Muscle layer of duodenum (tissue), 2 donors: Measurements from ENCODE around the gene CIITA.

Experiments used
- H3K27ac ChIP-seq: one replicate; pipeline ENCODE4 v1.7.0; 2013; ENCODE audit warnings: mild to moderate bottlenecking, low read length
- H3K27me3 ChIP-seq: one replicate; pipeline ENCODE4 v1.7.0; 2013; ENCODE audit warnings: low read depth, mild to moderate bottlenecking, control low read depth, low read length
- H3K36me3 ChIP-seq, 2 donors: one replicate each; pipeline ENCODE4 v1.7.0; 2013; ENCODE audit warnings: low read length in 2 of 2, control low read depth in 1 of 2, mild to moderate bottlenecking in 1 of 2; ENCODE audit not compliant: insufficient read depth in 2 of 2, control insufficient read depth in 1 of 2
- H3K4me1 ChIP-seq, 2 donors: one replicate each; pipeline ENCODE4 v1.7.0; 2013; ENCODE audit warnings: low read length in 2 of 2, mild to moderate bottlenecking in 2 of 2, control low read depth in 1 of 2, moderate library complexity in 1 of 2; ENCODE audit not compliant: insufficient read depth in 2 of 2, control insufficient read depth in 1 of 2
- H3K4me3 ChIP-seq, 2 donors: one replicate each; pipeline ENCODE4 v1.7.0; 2013; ENCODE audit warnings: low read length in 2 of 2, low read depth in 1 of 2, mild to moderate bottlenecking in 1 of 2
- H3K9me3 ChIP-seq, 2 donors: one replicate each; pipeline ENCODE4 v1.7.0; 2013; ENCODE audit warnings: low read length in 2 of 2, control low read depth in 1 of 2, mild to moderate bottlenecking in 1 of 2; ENCODE audit not compliant: control insufficient read depth in 1 of 2
- donor health status: healthy.

Gene CIITA

DNA sequence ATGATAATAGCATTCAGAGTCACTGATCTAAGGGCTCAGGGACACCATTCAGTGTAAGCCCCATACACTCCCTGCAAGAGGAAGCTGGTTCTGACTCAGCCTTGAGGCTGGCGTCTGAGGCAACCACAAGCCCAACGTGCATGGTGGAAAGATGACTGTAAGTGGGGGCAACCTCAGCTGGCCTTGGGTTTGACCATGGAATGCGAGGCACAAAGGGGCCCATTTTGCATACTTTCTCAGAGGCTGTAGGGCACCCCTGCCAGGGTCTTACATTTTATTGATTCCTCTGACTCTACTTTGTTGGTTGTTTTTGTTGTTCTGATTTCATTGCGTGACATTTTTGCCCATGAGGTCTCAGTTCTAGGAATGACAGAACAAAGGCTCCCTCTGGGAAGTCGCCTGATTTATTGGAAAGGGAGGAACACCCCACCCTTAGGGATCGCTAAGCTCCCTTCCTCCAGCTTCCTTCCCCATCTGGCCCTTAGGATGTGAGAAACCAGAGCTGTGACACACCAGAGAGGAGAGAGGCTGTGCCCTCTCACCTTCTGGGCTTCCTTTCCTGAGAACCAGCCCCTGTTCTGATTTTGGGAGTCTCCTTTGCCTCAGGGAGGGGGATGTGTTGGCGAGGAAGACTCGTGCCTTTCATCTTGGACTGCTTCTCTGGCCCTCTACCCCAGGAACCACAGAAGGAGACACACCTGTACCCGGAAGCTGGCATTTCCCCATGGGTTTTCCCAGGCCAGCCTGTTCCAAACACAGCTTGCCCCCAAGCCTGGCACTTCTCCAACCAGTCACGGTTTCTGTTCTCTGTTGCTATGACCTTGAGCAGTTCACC lies 5.6 kb upstream of the CIITA start:
- peak overlapping the region in 1 of 2 donors; percentile 17 for H3K4me3 ChIP-seq
- H3K27ac ChIP-seq = peak overlapping the region; percentile 17
- no peaks in the 10 kb centered on the region for H3K27me3 ChIP-seq
- H3K36me3 ChIP-seq = no peaks in the 10 kb centered on the region
- peaks cover 5 to 6% of the 10 kb centered on the region in 2 donors for H3K4me1 ChIP-seq
- H3K9me3 ChIP-seq = no peaks in the 10 kb centered on the region

DNA sequence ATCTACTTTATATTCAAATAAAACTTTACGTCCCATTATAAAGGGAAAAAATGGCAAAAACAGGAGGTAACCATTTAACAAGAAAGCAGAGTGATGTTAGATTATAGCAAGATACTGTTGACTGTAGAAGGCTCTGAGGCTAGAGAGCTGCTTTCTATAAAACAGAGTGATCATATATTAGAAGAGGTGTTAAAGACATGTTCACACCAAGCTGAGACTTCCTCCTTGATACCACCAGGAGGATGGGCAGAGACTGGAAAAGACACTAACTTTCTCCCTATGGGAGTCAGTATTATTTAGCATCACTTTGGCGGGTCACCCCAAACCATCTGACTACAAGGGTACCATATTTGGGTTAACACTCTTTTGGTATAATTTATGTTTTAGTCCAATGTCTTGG lies 687 bp upstream of the CIITA start:
- no peaks in the 10 kb centered on the region for H3K36me3 ChIP-seq
- H3K27ac ChIP-seq = no peak overlapping the region
- H3K4me1 ChIP-seq = peaks cover 5 to 6% of the 10 kb centered on the region in 2 donors
- H3K27me3 ChIP-seq = peaks cover 6% of the 10 kb centered on the region
- no peaks in the 10 kb centered on the region for H3K9me3 ChIP-seq
- no peak overlapping the region for H3K4me3 ChIP-seq

- peaks cover 6% of the 10 kb centered on the region for H3K27me3 ChIP-seq
- peak overlapping the region; percentile 73 for H3K27ac ChIP-seq
- peak overlapping the region; percentile 72 to 86 for H3K4me3 ChIP-seq
Measured at GRCh38 chr16:10877472-10877946, 507 bp downstream of the CIITA start.

DNA sequence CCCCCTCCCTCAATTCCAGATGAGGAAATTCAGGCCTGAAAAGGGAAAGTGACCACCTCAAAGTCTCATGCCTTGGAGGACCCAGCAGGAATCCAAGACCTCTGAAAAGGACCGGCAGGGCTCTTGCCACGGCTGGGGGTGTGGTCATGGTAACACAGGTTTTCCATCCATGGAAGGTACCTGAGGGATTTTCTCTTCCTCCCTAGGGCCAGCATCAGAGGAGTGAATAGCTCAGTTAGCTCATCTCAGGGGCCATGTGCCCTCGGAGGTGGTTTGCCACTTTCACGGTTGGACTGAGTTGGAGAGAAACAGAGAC lies 1.3 kb downstream of the CIITA start:
- Histone ChIP-seq H3K27ac (peak overlapping the region; percentile 67), H3K9me3 (no peaks in the 10 kb centered on the region), H3K36me3 (no peaks in the 10 kb centered on the region), H3K4me1 (peaks cover 0 to 6% of the 10 kb centered on the region in 2 donors), H3K4me3 (peak overlapping the region; percentile 72 to 86), H3K27me3 (peaks cover 6% of the 10 kb centered on the region)

More at GRCh38 chr16:10877472-10877946, 507 bp downstream of the CIITA start:
- Histone ChIP-seq H3K36me3 (no peaks in the 10 kb centered on the region), H3K4me1 (peaks cover 0 to 6% of the 10 kb centered on the region in 2 donors), H3K9me3 (no peaks in the 10 kb centered on the region)

- Histone ChIP-seq H3K27me3 (peaks cover 6% of the 10 kb centered on the region), H3K4me1 (peaks cover 0 to 6% of the 10 kb centered on the region in 2 donors), H3K4me3 (peak overlapping the region; percentile 72 to 86), H3K27ac (peak overlapping the region; percentile 67), H3K36me3 (no peaks in the 10 kb centered on the region), H3K9me3 (no peaks in the 10 kb centered on the region)
Measured at GRCh38 chr16:10878644-10879501, 1.9 kb downstream of the CIITA start.

DNA sequence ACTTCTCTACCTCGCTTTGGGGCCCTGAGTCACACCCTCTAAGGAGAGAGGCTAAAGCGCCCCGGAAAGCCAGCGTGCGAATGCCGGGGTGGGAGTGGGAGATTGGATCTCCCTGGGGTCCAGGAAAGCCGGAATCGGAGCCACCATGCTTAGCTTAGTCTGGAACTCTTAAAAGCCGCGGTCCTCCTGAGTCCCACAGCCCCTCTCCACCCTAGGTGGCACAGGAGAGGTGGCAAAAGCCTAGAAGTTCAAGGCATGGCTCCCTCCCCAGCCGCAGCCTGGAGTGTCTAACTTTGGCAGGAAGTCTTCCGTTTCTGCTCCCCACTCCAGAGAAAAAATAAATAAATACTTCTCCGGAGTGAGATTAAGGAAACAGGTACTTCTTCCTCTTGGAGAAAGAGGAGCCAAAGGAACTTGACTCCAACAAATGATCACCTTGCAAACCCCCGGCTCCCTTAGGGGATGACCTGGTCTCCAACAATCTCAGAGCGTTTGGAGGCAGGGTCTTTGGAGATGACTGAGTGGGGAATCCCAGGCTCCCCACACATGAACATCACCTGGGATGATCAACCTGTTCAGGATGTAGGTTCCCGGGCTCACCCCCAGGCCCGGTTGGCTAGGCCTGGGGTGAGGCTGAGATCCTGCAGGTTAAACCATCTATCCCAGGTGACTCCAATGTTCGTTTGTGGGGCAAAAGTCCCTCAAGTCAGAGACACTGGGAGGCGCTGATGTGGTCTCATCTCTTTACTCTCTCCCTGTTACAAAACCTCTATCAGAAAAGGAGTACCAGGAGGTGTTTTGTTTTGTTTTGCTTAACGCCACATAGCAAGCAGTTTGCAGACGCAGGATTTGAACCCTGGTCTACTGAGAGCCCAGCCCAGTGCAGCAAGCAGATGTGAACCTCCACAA lies 2.9 kb downstream of the CIITA start:
- Histone ChIP-seq H3K9me3 (no peaks in the 10 kb centered on the region), H3K27me3 (peaks cover 6% of the 10 kb centered on the region), H3K27ac (peak overlapping the region; percentile 67), H3K36me3 (no peaks in the 10 kb centered on the region), H3K4me3 (peak overlapping the region; percentile 72 to 86), H3K4me1 (peaks cover 0 to 6% of the 10 kb centered on the region in 2 donors)

DNA sequence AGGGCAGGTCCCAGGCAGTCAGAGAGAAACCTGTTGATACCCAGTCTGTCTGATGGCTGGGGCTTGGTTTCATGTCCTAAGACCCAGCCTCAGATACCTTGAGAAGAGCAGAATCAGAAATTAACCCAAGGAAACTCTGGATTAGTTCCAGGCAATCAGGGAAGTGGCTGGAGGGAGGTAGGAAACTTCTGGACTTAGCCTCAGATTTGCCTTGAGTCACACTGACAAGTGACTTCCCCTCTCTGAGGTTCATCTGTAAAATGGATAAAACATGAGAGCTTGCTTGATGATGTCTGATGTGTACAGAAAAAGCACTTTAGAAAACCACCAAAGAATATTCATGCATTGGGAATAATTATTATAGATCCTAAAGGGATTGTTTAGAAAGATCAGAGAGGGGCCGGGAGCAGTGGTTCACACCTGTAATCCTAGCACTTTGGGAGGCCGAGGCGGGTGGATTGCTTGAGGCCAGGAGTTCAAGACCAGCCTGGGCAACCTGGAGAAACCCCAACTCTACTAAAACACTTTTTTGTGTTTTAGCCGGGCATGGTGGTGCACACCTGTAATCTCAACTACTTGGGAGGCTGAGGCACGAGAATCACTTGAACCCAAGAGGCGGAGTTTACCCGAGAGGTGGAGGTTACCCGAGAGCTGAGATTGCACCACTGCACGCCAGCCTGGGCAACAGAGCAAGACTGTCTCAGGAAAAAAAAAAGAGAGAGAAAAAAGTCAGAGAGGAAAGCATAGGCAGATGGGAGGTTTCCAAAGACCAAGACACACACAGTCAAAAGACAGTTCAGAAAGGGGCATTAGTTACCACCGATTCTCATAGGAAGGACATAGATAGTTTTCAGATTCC lies 3.8 kb downstream of the CIITA start:
- no peaks in the 10 kb centered on the region for H3K36me3 ChIP-seq
- peak overlapping the region in 1 of 2 donors; percentile 72 for H3K4me3 ChIP-seq
- H3K4me1 ChIP-seq = peaks cover 0 to 6% of the 10 kb centered on the region in 2 donors
- no peaks in the 10 kb centered on the region for H3K9me3 ChIP-seq
- peaks cover 6% of the 10 kb centered on the region for H3K27me3 ChIP-seq
- peak overlapping the region; percentile 67 for H3K27ac ChIP-seq

DNA sequence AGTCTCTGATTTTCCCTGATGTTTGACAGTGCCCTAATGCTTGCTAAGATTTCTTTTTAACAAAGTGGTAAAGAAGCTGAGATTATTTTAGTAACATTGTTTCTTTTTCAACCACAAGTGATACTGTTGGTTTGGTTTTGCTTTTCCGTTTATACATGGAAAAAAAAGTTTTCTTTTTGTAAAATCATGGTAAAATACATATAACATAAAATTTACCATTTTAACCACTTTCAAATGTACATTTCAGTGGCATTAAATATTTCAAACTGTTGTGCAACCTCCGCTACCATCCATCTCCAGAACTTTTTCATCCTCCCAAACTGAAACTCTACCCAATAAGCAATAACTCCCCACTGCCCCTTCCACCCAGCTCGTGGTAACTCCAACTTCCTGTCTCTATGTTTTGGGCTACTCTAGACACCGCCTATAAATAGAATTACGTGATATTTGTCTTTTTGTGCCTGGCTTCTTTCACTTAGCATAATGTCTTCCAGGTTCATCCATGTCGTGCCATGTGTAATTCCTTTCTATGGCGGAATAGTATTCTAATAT lies 4.6 kb downstream of the CIITA start:
- H3K9me3 ChIP-seq = no peaks in the 10 kb centered on the region
- H3K27me3 ChIP-seq = peaks cover 6% of the 10 kb centered on the region
- no peaks in the 10 kb centered on the region for H3K36me3 ChIP-seq
- no peak overlapping the region for H3K27ac ChIP-seq
- peaks cover 0 to 6% of the 10 kb centered on the region in 2 donors for H3K4me1 ChIP-seq
- H3K4me3 ChIP-seq = no peak overlapping the region

GRCh38 chr16:10883004-10883403 lies 6.0 kb downstream of the CIITA start:
- no peaks in the 10 kb centered on the region for H3K9me3 ChIP-seq
- H3K27me3 ChIP-seq = peaks cover 6% of the 10 kb centered on the region
- no peak overlapping the region for H3K27ac ChIP-seq
- H3K4me1 ChIP-seq = peaks cover 0 to 6% of the 10 kb centered on the region in 2 donors
- H3K4me3 ChIP-seq = no peak overlapping the region
- no peaks in the 10 kb centered on the region for H3K36me3 ChIP-seq

DNA sequence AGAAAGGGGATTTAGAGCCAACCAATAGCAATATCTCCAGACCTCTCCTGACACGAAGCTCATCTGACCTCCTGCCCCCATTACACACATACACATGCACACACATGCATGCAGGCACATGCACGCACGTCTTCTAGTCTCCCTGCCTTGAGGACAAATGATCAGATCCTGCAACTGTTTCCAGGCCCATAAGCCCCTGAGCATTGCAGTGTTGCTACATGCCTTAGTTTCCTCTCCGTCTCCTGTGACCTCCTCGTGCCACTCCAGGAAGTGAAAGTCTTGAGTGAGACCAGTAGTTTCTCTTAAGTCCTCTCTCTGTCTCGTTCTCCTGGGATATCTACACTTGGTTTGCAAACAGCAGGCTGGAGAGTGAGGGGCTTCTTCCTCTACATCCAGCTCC lies 8.2 kb downstream of the CIITA start:
- Histone ChIP-seq H3K4me3 (no peak overlapping the region), H3K27ac (no peak overlapping the region), H3K36me3 (no peaks in the 10 kb centered on the region), H3K9me3 (no peaks in the 10 kb centered on the region), H3K4me1 (no peaks in the 10 kb centered on the region), H3K27me3 (peaks cover 3% of the 10 kb centered on the region)
